Measurements from ENCODE around the gene IRX5. TPM values are rescaled to one million over a fixed set of nuclear protein-coding genes. Genes with fewer than 3 reads are reported as not detected.

Gene IRX5
- total RNA-seq, 1 donor from 2014 or later: 2.1 TPM

GRCh38 chr16:54936201-54936978 lies 5.7 kb downstream of the IRX5 start:
- peak overlapping the region; percentile 51 for H3K27ac ChIP-seq (ENCODE audit: low read depth, low read length)
- H3K27me3 ChIP-seq (ENCODE audit: control insufficient read depth in 3 of 3, insufficient read depth in 3 of 3, low read length in 3 of 3): peaks cover 34 to 50% (median 38%) of the 10 kb centered on the region in 3 donors
- H3K4me3 ChIP-seq (ENCODE audit: low read length in 3 of 3): peak overlapping the region; percentile 54 to 68 (median 67)
- peaks cover 9 to 23% (median 10%) of the 10 kb centered on the region in 3 donors for H3K4me1 ChIP-seq (ENCODE audit: control insufficient read depth in 3 of 3, insufficient read depth in 3 of 3, low read length in 3 of 3)
- H3K9me3 ChIP-seq (ENCODE audit: control insufficient read depth in 3 of 3, low read length in 3 of 3): no peaks in the 10 kb centered on the region
- H3K36me3 ChIP-seq (ENCODE audit: control insufficient read depth in 3 of 3, insufficient read depth in 3 of 3, low read length in 3 of 3): peaks cover 0 to 7% (median 0%) of the 10 kb centered on the region in 3 donors
- H3K9ac ChIP-seq (ENCODE audit: low read depth in 1 of 3, low read length in 3 of 3): peak overlapping the region in 2 of 3 donors; percentile 70 to 76

- peaks cover 31 to 43% (median 34%) of the 10 kb centered on the region in 3 donors for H3K27me3 ChIP-seq (ENCODE audit: control insufficient read depth in 3 of 3, insufficient read depth in 3 of 3, low read length in 3 of 3)
- peaks cover 7 to 23% (median 9%) of the 10 kb centered on the region in 3 donors for H3K4me1 ChIP-seq (ENCODE audit: control insufficient read depth in 3 of 3, insufficient read depth in 3 of 3, low read length in 3 of 3)
- peak overlapping the region; percentile 51 for H3K27ac ChIP-seq (ENCODE audit: low read depth, low read length)
- no peaks in the 10 kb centered on the region for H3K9me3 ChIP-seq (ENCODE audit: control insufficient read depth in 3 of 3, low read length in 3 of 3)
- peaks cover 0 to 7% (median 0%) of the 10 kb centered on the region in 3 donors for H3K36me3 ChIP-seq (ENCODE audit: control insufficient read depth in 3 of 3, insufficient read depth in 3 of 3, low read length in 3 of 3)
- H3K4me3 ChIP-seq (ENCODE audit: low read length in 3 of 3): peak overlapping the region; percentile 54 to 68 (median 67)
- H3K9ac ChIP-seq (ENCODE audit: low read depth in 1 of 3, low read length in 3 of 3): peak overlapping the region in 2 of 3 donors; percentile 70 to 76
Measured at GRCh38 chr16:54936979-54937670, 6.5 kb downstream of the IRX5 start.

DNA sequence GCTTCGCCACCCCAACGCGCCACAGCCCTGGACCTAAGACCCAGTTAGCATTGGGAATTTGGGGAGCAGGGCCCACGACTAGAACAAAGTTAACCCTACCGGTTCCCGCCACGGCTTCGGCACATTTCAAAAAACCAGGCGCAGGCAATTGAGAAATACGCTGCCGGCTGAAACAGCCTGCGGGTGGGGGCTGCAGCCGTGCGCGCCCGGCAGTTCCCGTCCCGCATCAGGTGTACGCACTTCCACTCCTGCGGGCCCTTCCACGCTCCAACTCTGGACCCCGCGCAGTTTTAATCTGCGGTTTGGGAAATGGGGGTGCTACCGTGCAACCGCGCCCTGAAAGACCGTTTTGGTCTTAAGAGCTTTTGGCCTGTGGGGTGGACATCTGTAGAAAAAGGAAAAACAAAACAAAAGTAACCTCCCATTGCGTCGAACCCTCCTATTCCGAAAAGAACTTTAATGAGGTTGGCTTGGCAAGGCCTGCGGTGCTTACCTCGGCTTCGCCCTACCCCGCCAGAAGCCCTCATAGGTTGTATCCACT lies 7.1 kb downstream of the IRX5 start:
- H3K27me3 ChIP-seq (ENCODE audit: control insufficient read depth in 3 of 3, insufficient read depth in 3 of 3, low read length in 3 of 3): peaks cover 26 to 43% (median 32%) of the 10 kb centered on the region in 3 donors
- no peak overlapping the region for H3K27ac ChIP-seq (ENCODE audit: low read depth, low read length)

GRCh38 chr16:54938212-54939028 lies 7.8 kb downstream of the IRX5 start:
- Histone ChIP-seq H3K27me3 (ENCODE audit: control insufficient read depth in 3 of 3, insufficient read depth in 3 of 3, low read length in 3 of 3) (peaks cover 20 to 43% (median 32%) of the 10 kb centered on the region in 3 donors), H3K9me3 (ENCODE audit: control insufficient read depth in 3 of 3, low read length in 3 of 3) (no peaks in the 10 kb centered on the region), H3K4me1 (ENCODE audit: control insufficient read depth in 3 of 3, insufficient read depth in 3 of 3, low read length in 3 of 3) (peaks cover 6 to 18% (median 9%) of the 10 kb centered on the region in 3 donors), H3K36me3 (ENCODE audit: control insufficient read depth in 3 of 3, insufficient read depth in 3 of 3, low read length in 3 of 3) (peaks cover 0 to 5% (median 0%) of the 10 kb centered on the region in 3 donors), H3K9ac (ENCODE audit: low read depth in 1 of 3, low read length in 3 of 3) (no peak overlapping the region), H3K27ac (ENCODE audit: low read depth, low read length) (no peak overlapping the region), H3K4me3 (ENCODE audit: low read length in 3 of 3) (no peak overlapping the region)

More for the DNA sequence above, 7.1 kb downstream of the IRX5 start:
- Histone ChIP-seq H3K9me3 (ENCODE audit: control insufficient read depth in 3 of 3, low read length in 3 of 3) (no peaks in the 10 kb centered on the region), H3K36me3 (ENCODE audit: control insufficient read depth in 3 of 3, insufficient read depth in 3 of 3, low read length in 3 of 3) (peaks cover 0 to 7% (median 0%) of the 10 kb centered on the region in 3 donors), H3K9ac (ENCODE audit: low read depth in 1 of 3, low read length in 3 of 3) (peak overlapping the region in 1 of 3 donors; percentile 70), H3K4me1 (ENCODE audit: control insufficient read depth in 3 of 3, insufficient read depth in 3 of 3, low read length in 3 of 3) (peaks cover 6 to 18% (median 9%) of the 10 kb centered on the region in 3 donors), H3K4me3 (ENCODE audit: low read length in 3 of 3) (peak overlapping the region; percentile 13 to 68 (median 54))

GRCh38 chr16:54939029-54939346 lies 8.3 kb downstream of the IRX5 start:
- H3K9me3 ChIP-seq (ENCODE audit: control insufficient read depth in 3 of 3, low read length in 3 of 3): no peaks in the 10 kb centered on the region
- no peak overlapping the region for H3K27ac ChIP-seq (ENCODE audit: low read depth, low read length)
- peaks cover 17 to 43% (median 32%) of the 10 kb centered on the region in 3 donors for H3K27me3 ChIP-seq (ENCODE audit: control insufficient read depth in 3 of 3, insufficient read depth in 3 of 3, low read length in 3 of 3)
- H3K36me3 ChIP-seq (ENCODE audit: control insufficient read depth in 3 of 3, insufficient read depth in 3 of 3, low read length in 3 of 3): peaks cover 0 to 4% (median 0%) of the 10 kb centered on the region in 3 donors
- H3K4me3 ChIP-seq (ENCODE audit: low read length in 3 of 3): no peak overlapping the region
- no peak overlapping the region for H3K9ac ChIP-seq (ENCODE audit: low read depth in 1 of 3, low read length in 3 of 3)
- H3K4me1 ChIP-seq (ENCODE audit: control insufficient read depth in 3 of 3, insufficient read depth in 3 of 3, low read length in 3 of 3): peaks cover 6 to 18% (median 9%) of the 10 kb centered on the region in 3 donors

GRCh38 chr16:54939510-54940278 lies 9.0 kb downstream of the IRX5 start:
- Histone ChIP-seq H3K4me1 (ENCODE audit: control insufficient read depth in 3 of 3, insufficient read depth in 3 of 3, low read length in 3 of 3) (peaks cover 6 to 14% (median 9%) of the 10 kb centered on the region in 3 donors), H3K27me3 (ENCODE audit: control insufficient read depth in 3 of 3, insufficient read depth in 3 of 3, low read length in 3 of 3) (peaks cover 17 to 39% (median 29%) of the 10 kb centered on the region in 3 donors), H3K27ac (ENCODE audit: low read depth, low read length) (no peak overlapping the region), H3K9ac (ENCODE audit: low read depth in 1 of 3, low read length in 3 of 3) (no peak overlapping the region), H3K36me3 (ENCODE audit: control insufficient read depth in 3 of 3, insufficient read depth in 3 of 3, low read length in 3 of 3) (peaks cover 0 to 2% (median 0%) of the 10 kb centered on the region in 3 donors), H3K9me3 (ENCODE audit: control insufficient read depth in 3 of 3, low read length in 3 of 3) (no peaks in the 10 kb centered on the region), H3K4me3 (ENCODE audit: low read length in 3 of 3) (no peak overlapping the region)

GRCh38 chr16:54940279-54940604 lies 9.6 kb downstream of the IRX5 start:
- no peak overlapping the region for H3K9ac ChIP-seq (ENCODE audit: low read depth in 1 of 3, low read length in 3 of 3)
- peaks cover 17 to 36% (median 26%) of the 10 kb centered on the region in 3 donors for H3K27me3 ChIP-seq (ENCODE audit: control insufficient read depth in 3 of 3, insufficient read depth in 3 of 3, low read length in 3 of 3)

DNA sequence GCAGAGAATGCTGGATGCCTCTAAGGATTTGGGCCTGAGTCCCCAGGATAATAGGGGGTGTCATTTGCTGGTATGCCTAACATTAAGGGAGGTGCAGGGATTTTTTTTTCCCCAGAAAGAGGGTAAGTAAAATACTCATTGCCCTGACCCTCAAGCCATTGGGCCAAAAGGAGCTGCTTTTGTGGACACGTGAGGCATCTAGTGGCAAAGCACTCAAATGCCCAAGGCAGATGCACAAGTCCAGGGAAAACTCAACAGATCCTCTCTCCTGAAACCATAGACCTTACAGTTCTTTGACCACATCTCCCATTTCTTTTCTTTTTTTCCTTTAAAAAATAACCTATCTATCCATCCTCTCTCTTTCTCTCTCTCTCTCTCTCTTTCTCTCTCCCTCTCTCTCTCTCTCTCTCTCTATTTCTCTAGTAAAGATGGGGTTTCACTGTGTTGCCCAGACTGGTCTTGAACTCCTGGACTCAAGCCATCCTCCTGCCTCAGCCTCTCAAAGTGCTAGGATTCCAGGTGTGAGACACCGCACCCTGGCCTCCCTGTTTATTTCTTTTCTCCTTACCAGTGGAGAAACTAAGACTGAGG lies 11.8 kb downstream of the IRX5 start:
- Histone ChIP-seq H3K27me3 (ENCODE audit: control insufficient read depth in 3 of 3, insufficient read depth in 3 of 3, low read length in 3 of 3) (peaks cover 15 to 28% (median 23%) of the 10 kb centered on the region in 3 donors), H3K9me3 (ENCODE audit: control insufficient read depth in 3 of 3, low read length in 3 of 3) (no peaks in the 10 kb centered on the region), H3K27ac (ENCODE audit: low read depth, low read length) (no peak overlapping the region), H3K4me3 (ENCODE audit: low read length in 3 of 3) (no peak overlapping the region), H3K36me3 (ENCODE audit: control insufficient read depth in 3 of 3, insufficient read depth in 3 of 3, low read length in 3 of 3) (no peaks in the 10 kb centered on the region), H3K4me1 (ENCODE audit: control insufficient read depth in 3 of 3, insufficient read depth in 3 of 3, low read length in 3 of 3) (peaks cover 0 to 4% (median 4%) of the 10 kb centered on the region in 3 donors), H3K9ac (ENCODE audit: low read depth in 1 of 3, low read length in 3 of 3) (no peak overlapping the region)

More at GRCh38 chr16:54940279-54940604, 9.6 kb downstream of the IRX5 start:
- no peaks in the 10 kb centered on the region for H3K9me3 ChIP-seq (ENCODE audit: control insufficient read depth in 3 of 3, low read length in 3 of 3)
- peaks cover 0 to 2% (median 0%) of the 10 kb centered on the region in 3 donors for H3K36me3 ChIP-seq (ENCODE audit: control insufficient read depth in 3 of 3, insufficient read depth in 3 of 3, low read length in 3 of 3)
- no peak overlapping the region for H3K4me3 ChIP-seq (ENCODE audit: low read length in 3 of 3)
- no peak overlapping the region for H3K27ac ChIP-seq (ENCODE audit: low read depth, low read length)
- H3K4me1 ChIP-seq (ENCODE audit: control insufficient read depth in 3 of 3, insufficient read depth in 3 of 3, low read length in 3 of 3): peaks cover 6 to 14% (median 9%) of the 10 kb centered on the region in 3 donors

Data from skeletal muscle tissue (tissue), 4 donors.